Stimulated activated CD8-positive, alpha-beta memory T cell treated with anti-CD3 and anti-CD28 coated beads, Interleukin-12 subunit alpha, Interleukin-12 subunit beta, amount 100 ng/mL, for 4 hours (primary cell): ENCODE results near the gene PM20D2.

Experiments used
- DNase-seq: peaks from one replicate; pipeline ENCODE4 v3.0.0-alpha.2; 2020; ENCODE audit warnings: low read depth

PM20D2 gene

DNA sequence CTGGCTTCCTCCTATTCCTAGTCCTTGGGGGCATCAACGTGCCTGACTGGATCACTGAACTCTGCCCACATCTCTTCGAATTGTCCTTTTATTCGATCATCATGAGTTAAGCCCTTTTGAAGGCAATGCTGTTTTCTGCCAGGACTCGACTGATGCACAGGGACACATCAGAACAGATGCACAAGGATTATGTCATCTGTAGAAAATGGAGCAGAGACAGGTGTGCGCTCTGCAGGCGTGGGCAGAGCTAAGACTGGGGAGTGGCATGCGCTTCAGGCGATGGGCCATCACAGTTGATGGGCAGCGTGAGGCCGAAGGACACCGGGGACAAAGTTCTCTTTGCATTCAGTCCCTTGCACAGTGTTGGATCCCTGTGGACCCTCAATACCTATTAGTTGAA is 58.2 kb downstream of the PM20D2 start:
- no peak for DNase-seq

GRCh38 chr6:89205819-89206218 is 60.0 kb downstream of the PM20D2 start:
- DNase-seq = no peak

GRCh38 chr6:89208551-89208950 is 62.7 kb downstream of the PM20D2 start:
- no peak for DNase-seq

DNA sequence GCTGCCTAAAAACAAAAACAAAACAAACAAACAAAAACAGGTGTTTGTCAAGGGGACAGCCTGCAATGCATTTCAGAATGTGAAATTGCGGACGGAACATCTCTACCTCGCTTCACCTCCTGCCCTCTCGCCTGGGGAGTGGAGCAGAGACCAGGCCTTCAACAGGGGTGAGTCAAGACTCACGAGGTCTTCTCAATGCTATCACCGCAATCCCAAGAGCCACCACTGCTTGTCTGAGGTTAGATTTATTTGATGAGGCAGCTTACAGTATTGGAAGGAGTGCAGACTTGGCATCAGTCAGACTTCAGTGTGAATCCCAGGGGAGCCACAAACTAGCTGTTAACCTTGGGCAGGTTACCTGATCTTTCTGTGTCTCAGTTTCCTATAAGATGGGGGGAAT is 63.6 kb downstream of the PM20D2 start:
- no peak for DNase-seq

- no peak for DNase-seq
Observed at GRCh38 chr6:89212472-89212871, 66.6 kb downstream of the PM20D2 start.

DNA sequence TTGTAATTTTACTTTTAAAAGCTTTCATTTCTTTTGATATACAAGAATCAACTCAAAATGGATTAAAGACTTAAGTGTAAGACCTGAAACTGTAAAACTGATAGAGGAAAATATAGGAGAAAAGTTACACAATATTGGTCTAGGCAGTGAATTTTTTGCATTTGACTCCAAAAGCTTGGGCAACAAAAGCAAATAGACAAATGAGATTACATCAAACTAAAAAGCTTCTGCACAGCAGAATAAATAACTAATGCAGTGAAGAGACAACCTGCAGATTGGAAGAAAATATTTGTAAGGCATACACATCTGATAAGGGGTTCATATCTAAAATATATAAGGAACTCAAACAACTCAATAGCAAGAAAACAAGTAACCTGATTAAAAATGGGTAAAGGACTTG is 68.3 kb downstream of the PM20D2 start:
- no peak for DNase-seq
